ENCODE results near the gene ENTREP3. TPM values are rescaled to one million over a fixed set of nuclear protein-coding genes. Genes with fewer than 3 reads are reported as not detected.

Gene ENTREP3
- total RNA-seq, result 3.4 and 7.2 TPM in 2 replicates

GRCh38 chr1:155255243-155256007 lies at the start of gene ENTREP3:
Gene ENTREP3 (minus strand): TSS chr1:155255483. CDS start chr1:155254877, 606 bp downstream.

GRCh38 chr1:155301342-155301841 lies 46.1 kb upstream of the ENTREP3 start, which contains the start of gene PKLR:
Gene PKLR (minus strand): TSS chr1:155301438. CDS start chr1:155301395, 43 bp downstream.

GRCh38 chr1:155277070-155277901 lies 22.0 kb upstream of the ENTREP3 start, which contains the start of gene HCN3:
Gene HCN3 (plus strand): TSS chr1:155277463. CDS start chr1:155277591, 128 bp downstream.

GRCh38 chr1:155273343-155274245 lies 18.3 kb upstream of the ENTREP3 start, which contains the start of gene CLK2:
Gene CLK2 (minus strand): TSS chr1:155273504. CDS start chr1:155270977, 2,527 bp downstream.

GRCh38 chr1:155261852-155262673 lies 6.8 kb upstream of the ENTREP3 start, which contains the start of gene SCAMP3:
Gene SCAMP3 (minus strand): TSS chr1:155262360. CDS start chr1:155262151, 209 bp downstream.

GRCh38 chr1:155208541-155209311 lies 46.6 kb downstream of the ENTREP3 start, which contains the start of gene MTX1:
Gene MTX1 (plus strand): TSS chr1:155208695. CDS start chr1:155208805, 110 bp downstream.

GRCh38 chr1:155207806-155208540 lies 47.3 kb downstream of the ENTREP3 start, which contains the start of gene THBS3:
Gene THBS3 (minus strand): TSS chr1:155207897. CDS start chr1:155207876, 21 bp downstream.

Other genes with a start within 250 kb of the ENTREP3 start
- gene DCST2, start 221.7 kb downstream of the ENTREP3 start, total RNA-seq, result under 0.01 and 0.13 TPM in 2 replicates
- not detected in 2 replicates for gene DCST1, start 221.7 kb downstream of the ENTREP3 start, total RNA-seq
- gene ADAM15, start 204.2 kb downstream of the ENTREP3 start, total RNA-seq, result 241 and 324 TPM in 2 replicates
- 4.2 and 13.6 TPM in 2 replicates for gene EFNA4, start 191.7 kb downstream of the ENTREP3 start, total RNA-seq
- 1.3 and 1.8 TPM in 2 replicates for gene EFNA3, start 176.6 kb downstream of the ENTREP3 start, total RNA-seq
- 99.7 and 161 TPM in 2 replicates for gene EFNA1, start 127.6 kb downstream of the ENTREP3 start, total RNA-seq
- gene SLC50A1, start 119.6 kb downstream of the ENTREP3 start, total RNA-seq, result 22.8 and 26.1 TPM in 2 replicates
- 20.9 and 56.7 TPM in 2 replicates for gene DPM3, start 115.0 kb downstream of the ENTREP3 start, total RNA-seq
- gene KRTCAP2, start 82.2 kb downstream of the ENTREP3 start, total RNA-seq, result 96.2 and 98.4 TPM in 2 replicates
- gene TRIM46, start 81.6 kb downstream of the ENTREP3 start, total RNA-seq, result 1.6 and 4.5 TPM in 2 replicates
- 9.4 and 18.5 TPM in 2 replicates for gene THBS3, start 47.6 kb downstream of the ENTREP3 start, total RNA-seq
- 30.3 and 31.6 TPM in 2 replicates for gene MTX1, start 46.8 kb downstream of the ENTREP3 start, total RNA-seq
- 27.2 and 45.4 TPM in 2 replicates for gene SCAMP3, start 6.9 kb upstream of the ENTREP3 start, total RNA-seq
- 15.5 and 45.7 TPM in 2 replicates for gene CLK2, start 18.0 kb upstream of the ENTREP3 start, total RNA-seq
- 0.32 and 1.0 TPM in 2 replicates for gene HCN3, start 22.0 kb upstream of the ENTREP3 start, total RNA-seq
- 0.06 TPM in 1 of 2 replicates, not detected in the other for gene PKLR, start 46.0 kb upstream of the ENTREP3 start, total RNA-seq
- gene FDPS, start 53.4 kb upstream of the ENTREP3 start, total RNA-seq, result 337 and 454 TPM in 2 replicates
- 11.3 and 12.4 TPM in 2 replicates for gene RUSC1, start 65.4 kb upstream of the ENTREP3 start, total RNA-seq

Data from bladder microvascular endothelial cell (primary cell).